Spleen (tissue), 11 donors: ENCODE results near the gene U2AF1L4. TPM values are rescaled to one million over a fixed set of nuclear protein-coding genes. Genes with fewer than 3 reads are reported as not detected.

Source experiments
- DNase-seq: peaks from one replicate; pipeline ENCODE4 v3.0.0-alpha.2; 2020
- H3K27ac ChIP-seq, 8 donors: fragments of 200-600 bp; sonication (generic) in 7 of 8; 1 replicate in 4 of 8; 2 replicates in 4 of 8; pipeline versions ENCODE4 v1.5.0 to v1.8.0; 2016 to 2021; ENCODE audit warnings: inconsistent platforms in 4 of 8, mild to moderate bottlenecking in 4 of 8, moderate library complexity in 1 of 8
- H3K27me3 ChIP-seq, 7 donors: fragments of 200-600 bp; sonication (generic) in 6 of 7; replicated peaks in 1 of 7; 1 replicate in 4 of 7; 2 replicates in 3 of 7; pipeline versions ENCODE4 v1.5.0 to v1.8.0; 2016 to 2021; ENCODE audit warnings: inconsistent platforms in 3 of 7, mild to moderate bottlenecking in 1 of 7
- H3K36me3 ChIP-seq, 6 donors: fragments of 200-600 bp; sonication (generic) in 5 of 6; 1 replicate in 4 of 6; 2 replicates in 2 of 6; pipeline versions ENCODE4 v1.5.0 to v1.8.0; 2016 to 2021; ENCODE audit warnings: inconsistent platforms in 2 of 6
- H3K4me1 ChIP-seq, 6 donors: fragments of 200-600 bp; sonication (generic) in 5 of 6; 1 replicate in 3 of 6; 2 replicates in 3 of 6; pipeline versions ENCODE4 v1.5.0 to v1.8.0; 2016 to 2021; ENCODE audit warnings: inconsistent platforms in 3 of 6
- H3K4me3 ChIP-seq, 8 donors: fragments of 200-600 bp; sonication (generic) in 7 of 8; 1 replicate in 4 of 8; 2 replicates in 4 of 8; pipeline versions ENCODE4 v1.5.0 to v1.8.0; 2016 to 2021; ENCODE audit warnings: inconsistent platforms in 4 of 8, mild to moderate bottlenecking in 4 of 8, moderate library complexity in 2 of 8
- H3K9me3 ChIP-seq, 8 donors: fragments of 200-600 bp; sonication (generic) in 7 of 8; 1 replicate in 4 of 8; 2 replicates in 4 of 8; pipeline versions ENCODE4 v1.5.0 to v1.8.0; 2016 to 2021; ENCODE audit warnings: inconsistent platforms in 4 of 8
- POLR2A ChIP-seq, 3 donors: fragments of 450-650 bp; IDR thresholded peaks; one replicate each; pipeline ENCODE4 v1.5.1; 2017; ENCODE audit warnings: antibody characterized with exemption in 3 of 3, mild to moderate bottlenecking in 1 of 3
- POLR2AphosphoS5 ChIP-seq, 3 donors: sonication (generic); formaldehyde crosslinking; IDR thresholded peaks; one replicate each; pipeline ENCODE4 v1.5.1; 2017; ENCODE audit warnings: antibody characterized with exemption in 3 of 3
- WGBS, 5 donors: extraction: QIAGEN DNeasy Blood & Tissue Kit in 3 of 5; methylation state at CpG; one replicate each; pipeline versions ENCODE4 v1.1.5 to v1.1.7; 2013 to 2018; 5-methylcytosine and 5-hydroxymethylcytosine counted together
- intact Hi-C: fragments of 100-400 bp; cut with DNase I; formaldehyde crosslinking; loops from one replicate; pipeline ENCODE4 v1.15.0; 2023; ENCODE audit warnings: low total_unique reads
- polyA plus RNA-seq, 3 donors: library from polyadenylated mRNA; stranded (reverse); fragments of 200-250 nt; gene quantifications; one replicate each; pipeline ENCODE4 v1.2.1, GENCODE V29; 2013
- total RNA-seq, 7 donors: library from RNA; depleted of rRNA in 3 of 7; stranded (reverse); fragments of >200 nt in 3 of 7; fragmentation: NEBNext Ultra II Directional in 4 of 7; extraction: Animal tissue kit (Norgen Biotek cat#: 25700) in 4 of 7; gene quantifications; one replicate each; pipeline versions ENCODE4 v1.1.0 to v1.2.1, GENCODE V29; 2016 to 2021
- TF ChIP-seq, protein P1 (sequence below), 11 experiments: fragments of 200-600 bp in 7 of 11; fragments of 450-650 bp in 4 of 11; sonication (generic) in 4 of 11; IDR thresholded peaks in 8 of 11; conservative IDR thresholded peaks in 3 of 11; 1 replicate in 7 of 11; 2 replicates in 4 of 11; pipeline versions ENCODE4 v1.4.0 to v1.8.0; 2016 to 2021; ENCODE audit warnings: antibody characterized with exemption in 11 of 11, inconsistent platforms in 4 of 11, mild to moderate bottlenecking in 1 of 11
- donor health status: healthy with polysubstance abuse.
- donor health status: DM: no; HTN: no; CAD: no; lungs with moderate emphysema.
- donor health status: DM: no; HTN: no; CAD: no.
- donor health status: Bipolar disorder and iron deficiency.
- donor health status: healthy.
- donor health status: DM: no; HTN: no; CAD: no.
- donor health status: DM: yes; HTN: yes; CAD: no.

The U2AF1L4 gene
- total and polyA plus RNA-seq, 10 donors, result 27.2 to 96.5 (median 29.9) TPM

DNA sequence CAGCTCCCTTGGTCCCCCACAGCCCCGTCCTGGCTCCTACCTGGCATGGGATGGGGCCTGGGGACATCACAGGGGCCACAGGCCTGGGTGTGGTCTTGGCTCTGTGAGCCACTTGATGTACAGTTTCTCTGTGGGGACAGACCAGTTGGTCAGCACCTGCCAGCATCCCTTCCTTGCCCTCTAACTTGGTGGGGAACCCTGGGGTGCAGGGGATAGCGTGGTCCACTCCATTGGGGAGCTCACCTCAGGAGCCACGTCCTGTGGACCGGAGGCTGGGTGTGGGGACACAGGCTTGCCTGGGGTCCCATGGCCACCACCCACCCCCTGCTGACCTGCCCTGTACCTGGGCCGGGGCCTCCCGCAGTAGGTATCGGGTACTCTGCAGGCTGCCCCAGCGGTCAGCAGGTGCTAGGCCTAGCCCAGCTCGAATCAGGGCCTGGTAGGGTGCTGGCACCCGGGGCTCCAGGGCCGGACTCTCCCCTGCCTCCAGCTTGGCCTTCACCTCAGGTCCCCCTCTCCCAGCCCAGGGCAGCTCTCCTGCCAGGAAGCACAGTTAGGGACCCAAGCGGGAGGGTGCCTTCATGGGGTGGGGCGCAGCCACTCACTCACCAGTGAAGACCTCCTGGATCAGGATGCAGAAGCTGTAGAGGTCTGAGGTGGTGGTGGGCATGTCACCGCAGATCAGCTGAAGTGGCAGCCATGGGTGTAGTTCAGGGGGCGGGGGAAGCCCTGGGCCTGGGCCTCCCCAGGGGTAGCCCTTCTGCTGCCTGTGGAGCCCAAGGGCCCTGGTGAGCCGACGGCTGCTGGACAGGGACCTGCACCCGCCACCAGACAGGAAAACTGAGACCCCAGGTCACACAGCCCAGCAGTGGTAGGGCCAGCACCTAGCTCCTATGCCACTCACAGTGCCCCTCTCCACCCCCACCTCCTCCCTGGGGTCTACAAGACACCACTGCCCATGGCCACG lies 45.0 kb upstream of the U2AF1L4 start:
- TF ChIP-seq, protein P1, sequence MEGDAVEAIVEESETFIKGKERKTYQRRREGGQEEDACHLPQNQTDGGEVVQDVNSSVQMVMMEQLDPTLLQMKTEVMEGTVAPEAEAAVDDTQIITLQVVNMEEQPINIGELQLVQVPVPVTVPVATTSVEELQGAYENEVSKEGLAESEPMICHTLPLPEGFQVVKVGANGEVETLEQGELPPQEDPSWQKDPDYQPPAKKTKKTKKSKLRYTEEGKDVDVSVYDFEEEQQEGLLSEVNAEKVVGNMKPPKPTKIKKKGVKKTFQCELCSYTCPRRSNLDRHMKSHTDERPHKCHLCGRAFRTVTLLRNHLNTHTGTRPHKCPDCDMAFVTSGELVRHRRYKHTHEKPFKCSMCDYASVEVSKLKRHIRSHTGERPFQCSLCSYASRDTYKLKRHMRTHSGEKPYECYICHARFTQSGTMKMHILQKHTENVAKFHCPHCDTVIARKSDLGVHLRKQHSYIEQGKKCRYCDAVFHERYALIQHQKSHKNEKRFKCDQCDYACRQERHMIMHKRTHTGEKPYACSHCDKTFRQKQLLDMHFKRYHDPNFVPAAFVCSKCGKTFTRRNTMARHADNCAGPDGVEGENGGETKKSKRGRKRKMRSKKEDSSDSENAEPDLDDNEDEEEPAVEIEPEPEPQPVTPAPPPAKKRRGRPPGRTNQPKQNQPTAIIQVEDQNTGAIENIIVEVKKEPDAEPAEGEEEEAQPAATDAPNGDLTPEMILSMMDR (IDR thresholded peaks at IDR 0.05 in 8 of 11, conservative IDR thresholded peaks at IDR 0.05 in 3 of 11), result no peak
- no peak for TF ChIP-seq POLR2A (IDR thresholded peaks at IDR 0.05)
- no peak for TF ChIP-seq POLR2AphosphoS5 (IDR thresholded peaks at IDR 0.05)
- Histone ChIP-seq H3K36me3 (peaks cover 0 to 25% (median 1%) of the 10 kb centered on the region in 6 donors), H3K4me1 (no peaks in the 10 kb centered on the region), H3K4me3 (no peak overlapping the region), H3K27me3 (peaks cover 0 to 30% (median 0%) of the 10 kb centered on the region in 7 donors), H3K9me3 (no peaks in the 10 kb centered on the region), H3K27ac (no peak overlapping the region)
- intact Hi-C loops, result no loop called here
- 84 to 93% (median 88%) methylated on average over 5 to 19 of the region's 19 CpGs for WGBS, 5 donors
- DNase-seq, result no peak

DNA sequence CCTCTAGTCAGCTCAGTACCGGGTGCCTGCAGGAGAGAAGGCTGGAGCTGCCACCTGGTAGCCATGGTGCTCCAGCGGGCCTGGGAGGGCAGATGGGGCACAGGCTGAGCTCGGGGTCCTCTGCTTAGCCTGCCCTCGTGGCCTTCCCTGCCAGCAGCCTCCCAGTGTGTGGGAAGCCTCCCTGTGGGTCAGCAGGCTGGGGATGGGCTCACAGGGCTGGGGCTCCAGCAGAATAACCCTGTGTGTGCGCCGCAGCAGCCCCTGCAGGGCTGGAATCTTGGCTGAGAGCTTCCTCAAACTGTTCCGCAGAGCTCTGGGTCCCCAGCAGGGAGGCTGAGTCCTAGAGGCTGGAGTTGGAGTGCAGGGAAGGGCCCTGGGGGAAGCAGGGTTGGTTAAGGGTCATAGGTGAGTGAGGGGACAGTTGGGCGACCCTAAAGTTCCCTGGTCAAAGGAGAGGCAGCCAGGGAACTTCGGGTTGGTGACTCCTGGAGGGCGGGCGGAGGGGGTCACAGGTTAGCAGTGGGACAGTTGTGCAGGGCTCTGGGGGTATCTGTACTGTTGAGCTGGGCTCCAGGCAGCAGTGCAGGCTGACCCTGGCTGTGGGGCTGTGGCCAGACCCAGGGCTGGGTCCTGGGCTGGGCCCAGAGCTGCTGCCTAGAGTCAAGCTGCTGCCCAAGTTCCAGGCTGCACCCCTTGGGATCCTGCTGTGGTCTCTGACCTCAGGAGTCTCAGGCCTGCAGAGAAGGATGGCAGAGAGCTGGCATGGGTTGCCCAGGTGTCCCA lies 44.2 kb upstream of the U2AF1L4 start:
- Histone ChIP-seq H3K27ac (no peak overlapping the region), H3K4me3 (no peak overlapping the region), H3K36me3 (peaks cover 0 to 34% (median 5%) of the 10 kb centered on the region in 6 donors), H3K4me1 (no peaks in the 10 kb centered on the region), H3K27me3 (peaks cover 0 to 24% (median 0%) of the 10 kb centered on the region in 7 donors), H3K9me3 (no peaks in the 10 kb centered on the region)
- DNase-seq, result no peak
- 85 to 92% (median 90%) methylated on average over 6 to 11 of the region's 11 CpGs for WGBS, 5 donors
- intact Hi-C loops, result no loop called here
- TF ChIP-seq POLR2AphosphoS5 (IDR thresholded peaks at IDR 0.05) (no peak), POLR2A (IDR thresholded peaks at IDR 0.05) (no peak)
- TF ChIP-seq, protein P1 (IDR thresholded peaks at IDR 0.05 in 8 of 11, conservative IDR thresholded peaks at IDR 0.05 in 3 of 11), result no peak

DNA sequence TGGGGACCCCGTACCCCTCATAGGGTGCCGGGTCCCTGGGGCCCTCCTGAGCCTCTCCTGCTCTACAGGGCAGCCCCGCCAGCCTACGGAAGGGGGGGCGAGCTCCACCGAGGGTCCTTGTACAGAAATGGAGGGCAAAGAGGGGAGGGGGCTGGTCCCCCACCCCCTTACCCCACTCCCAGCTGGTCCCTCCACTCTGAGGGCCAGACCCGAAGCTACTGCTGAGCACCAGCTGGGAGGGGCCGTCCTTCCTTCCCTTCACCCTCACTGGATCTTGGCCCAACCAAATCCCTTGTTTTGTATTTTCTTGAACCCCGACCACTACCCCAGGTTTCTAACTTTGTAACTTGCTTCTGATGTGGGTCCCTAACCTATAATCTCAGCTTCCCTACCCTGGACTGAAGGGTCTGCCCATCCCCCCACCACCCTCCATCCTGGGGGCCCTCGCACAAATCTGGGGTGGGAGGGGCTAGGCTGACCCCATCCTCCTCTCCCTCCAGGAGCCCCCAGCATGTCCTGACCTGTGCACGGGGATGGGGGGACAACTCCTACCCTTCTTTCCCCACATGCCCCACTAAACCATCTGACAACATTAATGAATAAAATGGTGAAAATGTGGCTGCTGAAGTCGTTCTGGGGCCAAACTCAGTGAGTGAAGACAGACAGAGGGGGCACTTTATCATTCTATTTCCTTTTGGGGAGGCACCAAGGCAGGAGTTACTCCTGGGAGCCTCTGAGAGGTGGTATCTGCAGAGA lies 43.2 kb upstream of the U2AF1L4 start:
- TF ChIP-seq, protein P1 (IDR thresholded peaks at IDR 0.05 in 8 of 11, conservative IDR thresholded peaks at IDR 0.05 in 3 of 11), result no peak
- TF ChIP-seq POLR2AphosphoS5 (IDR thresholded peaks at IDR 0.05), result no peak
- TF ChIP-seq POLR2A (IDR thresholded peaks at IDR 0.05), result no peak
- DNase-seq, result no peak
- no peak overlapping the region for H3K27ac ChIP-seq
- intact Hi-C loops, result no loop called here
- peaks cover 0 to 43% (median 5%) of the 10 kb centered on the region in 6 donors for H3K36me3 ChIP-seq
- WGBS, 5 donors, result 80 to 88% (median 84%) methylated on average over 7 to 12 of the region's 12 CpGs
- H3K9me3 ChIP-seq, result no peaks in the 10 kb centered on the region
- H3K4me1 ChIP-seq, result no peaks in the 10 kb centered on the region
- peaks cover 0 to 24% (median 0%) of the 10 kb centered on the region in 7 donors for H3K27me3 ChIP-seq
- no peak overlapping the region for H3K4me3 ChIP-seq
